ENCODE data around the gene PRDM2.

Gene PRDM2

DNA sequence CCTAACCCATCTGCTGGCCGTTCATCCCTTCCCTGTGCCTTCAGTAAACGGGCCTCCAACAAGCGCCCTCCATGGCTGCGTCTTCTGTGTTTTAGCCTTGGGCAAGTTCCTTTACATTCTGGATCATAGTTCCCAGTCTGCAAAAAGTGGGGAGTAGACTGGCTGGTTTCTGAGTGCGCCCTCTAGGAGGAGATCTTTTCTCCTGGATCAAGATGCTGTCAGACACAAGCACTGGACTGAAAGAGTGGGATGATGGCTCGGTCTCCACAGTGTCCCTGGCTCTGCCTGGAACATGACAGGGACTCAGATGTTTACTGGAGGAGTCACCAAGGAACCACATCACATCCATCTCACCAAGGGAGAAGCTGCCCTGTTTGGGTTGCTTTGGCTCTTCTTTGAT, 88.8 kb downstream of the PRDM2 start:
- no peak for FAIRE-seq

GRCh38 chr1:13790290-13791030, 90.5 kb downstream of the PRDM2 start:
- no peak for FAIRE-seq

More for the DNA sequence above, 88.8 kb downstream of the PRDM2 start:
- no peak for DNase-seq (ENCODE audit: insufficient read length, low spot score)

GRCh38 chr1:13792419-13792818, 92.4 kb downstream of the PRDM2 start:
- DNase-seq (ENCODE audit: insufficient read length, low spot score), result no peak

More at GRCh38 chr1:13790290-13791030, 90.5 kb downstream of the PRDM2 start:
- DNase-seq (ENCODE audit: insufficient read length, low spot score), result no peak

GRCh38 chr1:13793088-13793730, 93.2 kb downstream of the PRDM2 start:
- DNase-seq (ENCODE audit: insufficient read length, low spot score) (no peak), FAIRE-seq (no peak)

More at GRCh38 chr1:13792419-13792818, 92.4 kb downstream of the PRDM2 start:
- FAIRE-seq, result no peak

- FAIRE-seq, result no peak
- no peak for DNase-seq (ENCODE audit: insufficient read length, low spot score)
These were observed 94.5 kb downstream of the PRDM2 start for GRCh38 chr1:13794231-13795187.

DNA sequence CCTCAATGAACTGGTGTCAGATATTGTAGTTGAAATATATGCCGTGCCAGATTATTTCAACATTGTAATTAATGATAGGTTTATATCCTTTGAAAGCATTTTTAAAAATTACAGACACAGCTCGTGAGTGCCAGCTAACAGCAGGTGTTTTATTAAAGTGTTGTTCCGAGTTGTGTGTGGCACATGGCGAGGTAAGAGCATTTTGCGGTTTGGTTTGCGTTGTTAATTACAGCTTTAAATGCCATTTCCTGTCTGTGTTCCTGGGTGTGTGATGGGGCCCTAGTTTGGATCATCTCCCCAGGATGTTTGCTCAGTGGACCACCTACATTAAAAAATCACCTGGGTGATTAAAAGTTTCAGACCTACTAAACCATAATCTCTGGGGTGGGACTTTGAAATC, 97.4 kb downstream of the PRDM2 start:
- FAIRE-seq (no peak), DNase-seq (ENCODE audit: insufficient read length, low spot score) (no peak)

DNA sequence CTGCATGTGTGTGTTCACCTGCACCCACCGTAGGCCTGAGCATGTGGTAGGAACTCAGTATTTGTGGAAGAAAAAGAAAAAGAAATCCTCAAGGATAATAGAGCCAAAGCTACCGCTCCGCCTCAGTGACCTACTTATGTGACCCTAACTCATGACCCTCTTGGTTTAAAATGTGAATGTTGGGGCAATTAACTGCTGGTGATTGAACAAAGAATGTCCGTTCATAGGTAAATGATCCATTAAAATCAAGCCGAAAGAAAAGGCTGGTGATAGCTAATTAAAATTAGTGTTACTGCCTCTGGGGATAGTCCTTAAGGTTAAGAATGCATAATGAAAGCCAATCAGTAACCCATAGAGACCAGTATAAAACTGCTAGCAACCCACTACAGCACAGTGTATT, 98.1 kb downstream of the PRDM2 start:
- FAIRE-seq (no peak), DNase-seq (ENCODE audit: insufficient read length, low spot score) (no peak)

GRCh38 chr1:13799502-13800283, 99.7 kb downstream of the PRDM2 start:
- DNase-seq (ENCODE audit: insufficient read length, low spot score), result no peak
- no peak for FAIRE-seq

GRCh38 chr1:13801232-13801631, 101.2 kb downstream of the PRDM2 start:
- no peak for FAIRE-seq
- DNase-seq (ENCODE audit: insufficient read length, low spot score), result no peak

- no peak for DNase-seq (ENCODE audit: insufficient read length, low spot score)
- no peak for FAIRE-seq
These were observed 101.9 kb downstream of the PRDM2 start for GRCh38 chr1:13801655-13802486.

DNA sequence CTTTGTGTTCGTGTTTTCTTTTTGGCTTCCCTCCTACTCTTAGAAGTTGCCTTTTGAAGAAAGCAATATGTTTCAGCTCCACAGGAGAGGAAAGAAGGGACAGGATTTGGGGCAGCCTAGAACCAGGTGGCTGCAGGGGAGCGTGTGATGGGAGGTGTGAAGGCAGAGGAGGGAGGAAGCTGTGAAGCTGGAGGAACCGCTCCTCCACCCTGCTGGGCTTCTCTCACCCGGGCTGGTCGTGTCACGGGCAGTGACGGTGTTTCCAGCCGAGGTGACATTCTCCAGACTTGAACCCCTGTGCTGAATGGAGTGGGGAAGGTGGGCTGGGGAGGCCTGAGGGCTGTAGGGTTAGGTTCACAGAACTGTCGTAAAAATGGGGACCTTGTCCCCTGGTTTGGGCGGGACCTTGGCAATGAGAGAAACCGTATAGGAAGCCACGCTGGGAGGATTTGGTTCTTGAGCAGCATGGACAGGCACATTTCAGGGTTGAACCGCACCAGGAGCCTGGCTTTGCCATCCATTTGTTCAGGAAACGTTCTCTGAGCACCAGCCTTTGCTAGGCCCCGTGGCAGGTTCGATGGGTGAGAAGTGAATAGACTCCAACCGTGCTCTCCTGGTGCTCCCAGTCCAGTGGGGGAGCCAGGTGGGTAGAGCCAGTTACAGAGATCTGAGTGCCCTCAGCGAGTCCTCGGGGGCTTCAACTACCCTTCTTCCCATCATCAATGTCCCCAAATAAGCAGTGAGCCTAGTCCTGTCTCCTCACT, 103.0 kb downstream of the PRDM2 start:
- FAIRE-seq, result no peak
- no peak for DNase-seq (ENCODE audit: insufficient read length, low spot score)

GRCh38 chr1:13803546-13804239, 103.7 kb downstream of the PRDM2 start:
- FAIRE-seq, result no peak

GRCh38 chr1:13804240-13804633, 104.2 kb downstream of the PRDM2 start:
- no peak for FAIRE-seq
- no peak for DNase-seq (ENCODE audit: insufficient read length, low spot score)

More at GRCh38 chr1:13803546-13804239, 103.7 kb downstream of the PRDM2 start:
- DNase-seq (ENCODE audit: insufficient read length, low spot score), result no peak

GRCh38 chr1:13805431-13805830, 105.4 kb downstream of the PRDM2 start:
- DNase-seq (ENCODE audit: insufficient read length, low spot score), result no peak
- no peak for FAIRE-seq

DNA sequence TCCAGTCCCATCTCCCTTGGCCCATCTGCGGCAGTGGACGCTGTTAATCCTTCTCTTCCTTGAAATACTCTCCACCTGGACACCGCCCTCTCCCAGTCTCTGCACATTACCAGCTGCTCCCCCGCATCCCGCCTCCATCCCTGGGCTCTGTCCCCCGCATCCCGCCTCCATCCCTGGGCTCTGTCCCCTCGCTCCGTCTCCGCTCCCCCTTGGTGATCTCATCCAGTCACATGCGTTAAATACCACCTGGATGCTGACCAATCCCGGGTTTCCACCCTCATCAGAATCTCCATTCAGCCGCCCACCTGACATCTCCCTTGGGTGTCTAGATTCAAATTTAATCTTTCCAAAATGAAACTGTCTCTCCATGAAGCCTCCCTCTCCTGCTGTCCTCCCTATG, 106.1 kb downstream of the PRDM2 start:
- DNase-seq (ENCODE audit: insufficient read length, low spot score) (no peak), FAIRE-seq (no peak)

DNA sequence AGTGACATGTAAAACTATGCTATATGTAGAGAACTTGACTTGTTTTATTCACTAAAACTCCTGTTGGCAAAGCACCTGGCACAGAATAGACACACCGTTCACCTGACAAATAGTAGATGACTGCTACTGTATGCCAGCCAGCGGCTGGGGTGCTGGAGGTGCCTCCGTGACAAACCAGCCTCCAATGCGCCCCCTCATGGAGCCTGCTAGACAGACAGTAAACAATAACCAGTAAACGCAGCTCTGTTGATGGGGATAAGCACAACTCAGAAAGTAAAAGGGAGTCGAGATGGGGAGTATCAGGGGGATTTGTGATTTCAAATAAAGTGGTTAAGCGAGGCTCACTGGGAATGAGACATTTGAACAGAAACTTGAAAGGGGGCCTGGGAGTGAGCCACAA, 107.2 kb downstream of the PRDM2 start:
- FAIRE-seq, result no peak
- DNase-seq (ENCODE audit: insufficient read length, low spot score), result peak; percentile 23

DNA sequence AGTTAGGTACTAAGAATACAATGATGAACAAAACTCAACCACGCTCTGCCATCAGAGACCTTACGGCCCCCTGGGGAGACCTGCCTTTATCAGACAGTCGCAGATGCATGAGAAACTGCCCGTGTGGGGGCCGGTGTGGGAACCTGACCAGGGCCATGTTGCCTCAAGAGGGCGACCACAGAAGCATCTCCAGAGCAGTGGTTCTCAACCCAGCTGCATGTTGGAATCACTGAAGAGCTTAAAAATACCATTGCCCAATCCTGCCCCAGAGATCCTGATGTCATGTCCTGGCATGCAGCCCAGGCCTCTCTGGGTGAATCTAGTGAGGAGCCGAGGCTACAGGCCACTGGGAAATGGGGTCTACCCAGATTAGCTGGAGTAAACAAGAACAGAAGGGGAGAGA, 108.7 kb downstream of the PRDM2 start:
- DNase-seq (ENCODE audit: insufficient read length, low spot score), result no peak
- no peak for FAIRE-seq

GRCh38 chr1:13809461-13810159, 109.6 kb downstream of the PRDM2 start:
- FAIRE-seq, result no peak
- no peak for DNase-seq (ENCODE audit: insufficient read length, low spot score)
